ENCODE data around the gene ACSS2. TPM values are rescaled to one million over a fixed set of nuclear protein-coding genes. Genes with fewer than 3 reads are reported as not detected.

The ACSS2 gene
- polyA plus RNA-seq, 2 of the 4 experiments (the other 2 are of a cell fraction), result 22.1 to 24.1 TPM

- Histone ChIP-seq H3K4me2 (peak overlapping the region; percentile 42), H3K9me3 (peaks cover 8% of the 10 kb centered on the region; the same call in 2 of the 3 replicates), H3K27ac (peak overlapping the region in 1 of 2 experiments; percentile 73; a peak in 3 of 6 replicates), H3K4me3 (no peak overlapping the region), H3K4me1 (peaks cover 16% of the 10 kb centered on the region)
- POLR2A ChIA-PET, result no interaction called here
- CTCF ChIA-PET, result interaction anchor here (1.3 to 1.7 kb wide), 2 partner anchors 12 to 48 kb away, joined by 4 to 6 read pairs; no protein-coding TSS in a partner anchor
- ATAC-seq (peak; percentile 71 to 83; a peak in 5 of 6 replicates), DNase-seq (ENCODE audit: low read depth in 1 of 2, low spot score in 1 of 2) (peak; percentile 60 to 61), FAIRE-seq (peak; percentile 32)
- WGBS (ENCODE audit: missing lambda C conversion rate), result 70% methylated on average over 5 of the region's 5 CpGs
- TF ChIP-seq EP300 (IDR thresholded peaks at IDR 0.05) (peak in 1 of 2 experiments; percentile 25; a peak in 1 of 5 replicates), FOSL2 (IDR thresholded peaks at IDR 0.05) (peak; percentile 41), FOSL2 (CRISPR knock-in tag; IDR thresholded peaks at IDR 0.05) (peak; percentile 62), MYC (IDR thresholded peaks at IDR 0.05; ENCODE audit: borderline replicate concordance, low read length) (no peak), HMGXB4 (CRISPR knock-in tag; IDR thresholded peaks at IDR 0.05; ENCODE audit: borderline replicate concordance) (no peak), CHD2 (IDR thresholded peaks at IDR 0.05; ENCODE audit: low read length, partially characterized antibody) (no peak), RCOR1 (IDR thresholded peaks at IDR 0.05; ENCODE audit: low read depth, low read length) (no peak), ELK1 (IDR thresholded peaks at IDR 0.05; ENCODE audit: low read depth, low read length) (no peak), TP53 (CRISPR knock-in tag; IDR thresholded peaks at IDR 0.05) (no peak), PBX3 (IDR thresholded peaks at IDR 0.05) (no peak), ZNF302 (CRISPR knock-in tag; IDR thresholded peaks at IDR 0.05) (no peak), HOXB5 (CRISPR knock-in tag; IDR thresholded peaks at IDR 0.05) (no peak), JUNB (IDR thresholded peaks at IDR 0.05) (peak; percentile 63), HEYL (CRISPR knock-in tag; IDR thresholded peaks at IDR 0.05) (no peak), CHD4 (IDR thresholded peaks at IDR 0.05; ENCODE audit: borderline replicate concordance) (no peak), SMC3 (IDR thresholded peaks at IDR 0.05) (no peak), MAZ (IDR thresholded peaks at IDR 0.05; ENCODE audit: borderline replicate concordance, low read depth, low read length) (no peak), HDAC2 (IDR thresholded peaks at IDR 0.05) (no peak), ZC3H11A (IDR thresholded peaks at IDR 0.05) (no peak), HES2 (IDR thresholded peaks at IDR 0.05) (peak; percentile 35; the same call in 1 of the 2 replicates), JUN (IDR thresholded peaks at IDR 0.05) (peak in 1 of 2 experiments; percentile 55; a peak in 2 of 5 replicates), PHF8 (IDR thresholded peaks at IDR 0.05; ENCODE audit: borderline replicate concordance, low read depth) (no peak), GATA3 (IDR thresholded peaks at IDR 0.05; ENCODE audit: borderline replicate concordance) (peak; percentile 21; the same call in 1 of the 2 replicates), POLR2A (IDR thresholded peaks at IDR 0.05; ENCODE audit: low read length) (no peak), TFCP2L1 (CRISPR knock-in tag; IDR thresholded peaks at IDR 0.05) (no peak), SREBF2 (IDR thresholded peaks at IDR 0.05) (no peak), RNF2 (IDR thresholded peaks at IDR 0.05; ENCODE audit: borderline replicate concordance, low read depth) (no peak), RARB (CRISPR knock-in tag; IDR thresholded peaks at IDR 0.05) (no peak), EHMT2 (IDR thresholded peaks at IDR 0.05; ENCODE audit: low read depth) (no peak), KDM5A (IDR thresholded peaks at IDR 0.05) (no peak), CEBPB (IDR thresholded peaks at IDR 0.05) (peak; percentile 85 to 95), REST (IDR thresholded peaks at IDR 0.05) (no peak), NFE2L2 (conservative IDR thresholded peaks at IDR 0.05; ENCODE audit: low read length) (no peak), NR3C1 (IDR thresholded peaks at IDR 0.05) (no peak), ZSCAN20 (CRISPR knock-in tag; IDR thresholded peaks at IDR 0.05) (no peak), FOXS1 (CRISPR knock-in tag; IDR thresholded peaks at IDR 0.05) (no peak)
Measured at GRCh38 chr20:34922654-34923381, 46.4 kb downstream of the ACSS2 start.
